Hepatocyte (in vitro differentiated cells): ENCODE results near the gene BOD1. TPM values are rescaled to one million over a fixed set of nuclear protein-coding genes. Genes with fewer than 3 reads are reported as not detected.

Source experiments
- DNase-seq: peaks from one replicate; pipeline ENCODE4 v3.0.0-alpha.2; 2016; ENCODE audit warnings: low spot score
- H2AFZ ChIP-seq: fragments of 200-600 bp; sonication (generic); 2 replicates; pipeline ENCODE4 v1.6.0; 2016; ENCODE audit warnings: antibody characterized with exemption, mild to moderate bottlenecking
- H3K27ac ChIP-seq: fragments of 200-600 bp; sonication (generic); 2 replicates; pipeline ENCODE4 v1.5.1; 2016; ENCODE audit warnings: mild to moderate bottlenecking
- H3K27me3 ChIP-seq: fragments of 200-600 bp; sonication (generic); 2 replicates; pipeline ENCODE4 v1.6.1; 2016
- H3K36me3 ChIP-seq: fragments of 200-600 bp; sonication (generic); replicated peaks from 2 replicates; pipeline ENCODE4 v1.5.1; 2016; ENCODE audit warnings: low read depth; ENCODE audit not compliant: insufficient read depth
- H3K4me1 ChIP-seq: fragments of 200-600 bp; sonication (generic); 2 replicates; pipeline ENCODE4 v1.5.1; 2016; ENCODE audit warnings: mild to moderate bottlenecking, moderate library complexity; ENCODE audit not compliant: insufficient read depth
- H3K4me2 ChIP-seq: fragments of 200-600 bp; sonication (generic); 2 replicates; pipeline ENCODE4 v1.6.0; 2016
- H3K4me3 ChIP-seq: fragments of 200-600 bp; sonication (generic); 2 replicates; pipeline ENCODE4 v1.5.1; 2016; ENCODE audit warnings: mild to moderate bottlenecking
- H3K79me2 ChIP-seq: fragments of 200-600 bp; sonication (generic); 2 replicates; pipeline ENCODE4 v1.6.0; 2017; ENCODE audit warnings: mild to moderate bottlenecking
- H3K9me2 ChIP-seq: fragments of 200-600 bp; sonication (generic); replicated peaks from 2 replicates; pipeline ENCODE4 v1.6.0; 2017; ENCODE audit warnings: mild to moderate bottlenecking; ENCODE audit not compliant: insufficient read depth
- H3K9me3 ChIP-seq: fragments of 200-600 bp; sonication (generic); 2 replicates; pipeline ENCODE4 v1.5.1; 2016; ENCODE audit warnings: low read depth, mild to moderate bottlenecking
- H4K20me1 ChIP-seq: fragments of 200-600 bp; sonication (generic); 2 replicates; pipeline ENCODE4 v1.6.0; 2016; ENCODE audit warnings: mild to moderate bottlenecking; ENCODE audit not compliant: insufficient read depth, poor library complexity, severe bottlenecking
- EZH2 ChIP-seq: fragments of 200-600 bp; sonication (generic); IDR thresholded peaks from 2 replicates; pipeline ENCODE4 v1.6.1; 2016; ENCODE audit warnings: antibody characterized with exemption, mild to moderate bottlenecking, borderline replicate concordance
- EZH2phosphoT487 ChIP-seq: fragments of 200-600 bp; sonication (generic); IDR thresholded peaks from one replicate; pipeline ENCODE4 v1.6.1; 2018; ENCODE audit warnings: antibody characterized with exemption, mild to moderate bottlenecking, low read depth, moderate library complexity; ENCODE audit not compliant: unreplicated experiment, severe bottlenecking
- WGBS: methylation state at CpG from one replicate; pipeline ENCODE4 v1.1.6; 2016; ENCODE audit warnings: low lambda C conversion rate; ENCODE audit errors: missing lambda C conversion rate; 5-methylcytosine and 5-hydroxymethylcytosine counted together
- polyA plus RNA-seq: library from polyadenylated mRNA; unstranded; fragments of >200 nt; fragmentation: Nextera tagmentation; extraction: Ambion mirVana; gene quantifications from 2 replicates; pipeline ENCODE4 v1.2.1, GENCODE V29; 2016
- total RNA-seq: library from RNA; depleted of rRNA; stranded (reverse); fragments of >200 nt; gene quantifications from 2 replicates; pipeline ENCODE4 v1.2.3, GENCODE V29; 2014
- TF ChIP-seq, protein P1 (sequence below): fragments of 200-600 bp; sonication (generic); IDR thresholded peaks from 2 replicates; pipeline ENCODE4 v1.5.1; 2016; ENCODE audit warnings: antibody characterized with exemption, mild to moderate bottlenecking; ENCODE audit not compliant: poor library complexity

Gene BOD1
- total and polyA plus RNA-seq, 2 experiments from 2014 or later, result 68.9 to 76.3 TPM

DNA sequence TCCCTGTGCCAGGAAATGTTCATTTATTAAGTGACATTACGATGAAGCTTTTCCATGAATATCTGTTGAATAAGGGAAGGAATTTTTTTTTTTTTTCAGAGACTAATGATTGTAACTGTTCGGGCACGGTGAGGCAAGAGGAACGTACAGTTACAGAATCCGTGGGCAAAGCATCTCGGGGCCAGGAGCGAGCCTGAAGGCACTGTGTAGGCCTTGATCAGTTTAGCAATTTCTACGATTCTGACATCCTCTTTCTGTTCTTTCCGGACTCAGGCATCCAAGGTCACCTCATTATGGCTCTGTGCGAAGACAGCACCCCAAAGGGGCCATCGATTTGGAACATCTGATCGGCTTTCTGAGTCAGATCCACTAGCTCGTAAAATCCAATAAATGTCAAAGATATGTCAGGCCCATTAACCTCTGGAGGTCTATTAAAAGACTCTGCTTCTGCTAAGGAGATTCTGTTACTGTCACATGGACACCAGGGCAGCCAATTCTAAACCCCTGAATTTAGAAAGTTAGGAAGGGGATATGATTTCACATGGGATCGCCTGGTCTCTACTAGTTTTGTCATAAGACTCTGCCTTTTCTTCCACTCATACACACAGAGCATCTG lies 41.4 kb upstream of the BOD1 start:
- H3K9me2 ChIP-seq, result no peaks in the 10 kb centered on the region
- no peaks in the 10 kb centered on the region for H3K27me3 ChIP-seq
- WGBS, result 79% methylated on average over 14 of the region's 14 CpGs
- H3K27ac ChIP-seq, result no peak overlapping the region
- no peaks in the 10 kb centered on the region for H3K36me3 ChIP-seq
- TF ChIP-seq, protein P1, sequence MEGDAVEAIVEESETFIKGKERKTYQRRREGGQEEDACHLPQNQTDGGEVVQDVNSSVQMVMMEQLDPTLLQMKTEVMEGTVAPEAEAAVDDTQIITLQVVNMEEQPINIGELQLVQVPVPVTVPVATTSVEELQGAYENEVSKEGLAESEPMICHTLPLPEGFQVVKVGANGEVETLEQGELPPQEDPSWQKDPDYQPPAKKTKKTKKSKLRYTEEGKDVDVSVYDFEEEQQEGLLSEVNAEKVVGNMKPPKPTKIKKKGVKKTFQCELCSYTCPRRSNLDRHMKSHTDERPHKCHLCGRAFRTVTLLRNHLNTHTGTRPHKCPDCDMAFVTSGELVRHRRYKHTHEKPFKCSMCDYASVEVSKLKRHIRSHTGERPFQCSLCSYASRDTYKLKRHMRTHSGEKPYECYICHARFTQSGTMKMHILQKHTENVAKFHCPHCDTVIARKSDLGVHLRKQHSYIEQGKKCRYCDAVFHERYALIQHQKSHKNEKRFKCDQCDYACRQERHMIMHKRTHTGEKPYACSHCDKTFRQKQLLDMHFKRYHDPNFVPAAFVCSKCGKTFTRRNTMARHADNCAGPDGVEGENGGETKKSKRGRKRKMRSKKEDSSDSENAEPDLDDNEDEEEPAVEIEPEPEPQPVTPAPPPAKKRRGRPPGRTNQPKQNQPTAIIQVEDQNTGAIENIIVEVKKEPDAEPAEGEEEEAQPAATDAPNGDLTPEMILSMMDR, result no peak
- TF ChIP-seq EZH2 (no peak), EZH2phosphoT487 (no peak)
- no peak overlapping the region for H3K4me3 ChIP-seq
- H3K9me3 ChIP-seq, result no peaks in the 10 kb centered on the region
- H3K4me1 ChIP-seq, result no peaks in the 10 kb centered on the region
- no peak for DNase-seq
- H4K20me1 ChIP-seq, result no peaks in the 10 kb centered on the region
- H3K79me2 ChIP-seq, result no peaks in the 10 kb centered on the region
- no peak overlapping the region for H2AFZ ChIP-seq
- H3K4me2 ChIP-seq, result no peak overlapping the region

DNA sequence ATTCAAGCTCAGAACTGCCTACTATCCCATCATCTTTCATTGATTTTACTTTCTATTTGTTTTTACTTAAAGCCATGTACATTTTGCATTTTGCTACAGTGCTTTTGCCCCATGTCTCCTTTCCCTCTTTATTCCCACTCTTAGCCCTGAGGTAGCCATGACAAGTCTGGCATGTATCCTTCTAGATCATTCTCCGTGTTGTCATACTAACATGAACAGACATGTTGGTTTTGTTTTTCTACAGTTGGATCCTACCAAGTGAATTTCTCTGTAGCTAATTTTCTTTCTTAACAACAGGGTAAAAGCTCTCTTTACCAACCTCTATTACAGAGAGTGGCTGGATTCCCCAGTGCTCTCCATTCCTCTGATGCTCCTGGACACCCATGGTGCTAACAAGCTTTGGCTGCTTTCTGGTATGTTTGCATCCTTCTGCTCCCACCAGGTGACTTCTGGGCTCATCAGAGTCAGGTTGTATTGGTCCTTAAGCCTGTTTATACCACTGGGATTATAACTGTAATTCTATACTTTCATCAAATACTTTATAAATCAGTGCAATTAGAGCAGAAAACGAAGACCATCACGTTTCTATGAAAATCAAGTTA lies 38.8 kb upstream of the BOD1 start:
- no peaks in the 10 kb centered on the region for H3K79me2 ChIP-seq
- no peaks in the 10 kb centered on the region for H3K9me3 ChIP-seq
- no peaks in the 10 kb centered on the region for H3K36me3 ChIP-seq
- WGBS, result 84% methylated on average over 3 of the region's 3 CpGs
- H4K20me1 ChIP-seq, result no peaks in the 10 kb centered on the region
- DNase-seq, result no peak
- no peak overlapping the region for H3K4me2 ChIP-seq
- no peaks in the 10 kb centered on the region for H3K9me2 ChIP-seq
- no peak overlapping the region for H2AFZ ChIP-seq
- TF ChIP-seq EZH2 (no peak), EZH2phosphoT487 (no peak)
- TF ChIP-seq, protein P1, result no peak
- no peaks in the 10 kb centered on the region for H3K4me1 ChIP-seq
- H3K4me3 ChIP-seq, result no peak overlapping the region
- no peak overlapping the region for H3K27ac ChIP-seq
- no peaks in the 10 kb centered on the region for H3K27me3 ChIP-seq

DNA sequence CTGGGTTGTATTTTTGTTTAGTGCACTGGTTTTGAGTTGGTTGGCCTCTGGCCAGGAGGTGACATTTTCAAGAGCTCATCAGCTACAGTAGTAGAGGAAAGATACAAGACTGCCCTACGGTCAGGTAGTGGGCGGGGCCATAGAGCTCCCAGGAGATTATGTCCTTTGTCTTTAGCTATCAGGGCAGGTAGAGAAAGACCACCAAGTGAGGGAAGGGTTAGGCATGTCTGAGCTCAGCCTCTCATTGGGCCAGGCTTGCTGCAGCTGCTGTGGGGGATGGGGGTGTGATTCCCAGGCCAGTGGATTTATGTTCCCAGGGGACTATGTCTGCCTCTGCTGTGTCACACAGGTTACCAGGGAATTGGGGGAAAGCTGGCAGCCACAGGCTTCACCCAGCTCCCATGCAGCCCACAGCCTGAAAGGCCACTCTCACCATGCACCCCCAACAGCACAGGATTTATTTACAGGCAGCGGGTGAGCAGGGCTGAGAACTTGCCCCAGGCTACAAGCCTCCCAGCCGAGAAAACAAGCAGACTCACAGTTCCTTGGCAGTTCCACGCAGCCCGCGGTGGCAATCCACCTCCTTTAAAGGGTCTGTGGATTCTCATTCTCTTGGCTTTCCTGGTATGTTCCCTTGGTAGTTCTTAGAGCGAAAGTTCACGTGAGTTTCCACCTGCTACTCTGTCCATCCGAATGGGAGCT lies 37.5 kb upstream of the BOD1 start:
- no peak for DNase-seq
- Histone ChIP-seq H3K9me2 (no peaks in the 10 kb centered on the region), H3K4me2 (no peak overlapping the region), H3K9me3 (no peaks in the 10 kb centered on the region), H4K20me1 (no peaks in the 10 kb centered on the region), H3K79me2 (no peaks in the 10 kb centered on the region), H3K27me3 (no peaks in the 10 kb centered on the region), H3K4me1 (no peaks in the 10 kb centered on the region), H3K4me3 (no peak overlapping the region), H2AFZ (no peak overlapping the region), H3K27ac (no peak overlapping the region), H3K36me3 (no peaks in the 10 kb centered on the region)
- TF ChIP-seq EZH2 (no peak), EZH2phosphoT487 (no peak)
- TF ChIP-seq, protein P1, result no peak
- 77% methylated on average over 10 of the region's 10 CpGs for WGBS
